Right lobe of liver (tissue), 4 donors: ENCODE data around the gene SGSH.

Experiments used
- CTCF ChIP-seq, 4 donors: fragments of 200-600 bp in 3 of 4; fragments of 450-650 bp in 1 of 4; IDR thresholded peaks; one replicate each; pipeline versions ENCODE4 v1.5.1 to v1.8.0; 2016 to 2022; ENCODE audit warnings: antibody characterized with exemption in 4 of 4, mild to moderate bottlenecking in 2 of 4
- POLR2A ChIP-seq: fragments of 450-650 bp; IDR thresholded peaks from one replicate; pipeline ENCODE4 v1.6.1; 2017; ENCODE audit warnings: antibody characterized with exemption, mild to moderate bottlenecking
- donor health status: DM: no; HTN: no; CAD: no.
- donor health status: DM: no; HTN: no; CAD: no.
- donor health status: DM: no; HTN: yes; CAD: no.

- no peak for TF ChIP-seq CTCF (IDR thresholded peaks at IDR 0.05)
- no peak for TF ChIP-seq POLR2A
Measured at GRCh38 chr17:80187515-80187941, 32.6 kb downstream of the SGSH start.
